B cell (primary cell): ENCODE data around the gene CCDC146. TPM values are rescaled to one million over a fixed set of nuclear protein-coding genes. Genes with fewer than 3 reads are reported as not detected.

Source experiments
- ATAC-seq: fragments of 200-7000 bp; cut with Tn5 transposase; one replicate; pipeline ENCODE4 v1.10.0; 2021; ENCODE audit warnings: low read depth, mild to moderate bottlenecking, moderate number of reproducible peaks, moderate library complexity
- CTCF ChIA-PET: fragments of 350-600 bp; sonication (Branson Sonifier 250); formaldehyde crosslinking; loops from one replicate; lab custom pipeline; 2021; ENCODE audit warnings: antibody characterized with exemption, inconsistent platforms; lab: Charles Lee
- POLR2A ChIA-PET: fragments of 350-600 bp; sonication (Branson Sonifier 250); formaldehyde crosslinking; loops from one replicate; lab custom pipeline; 2021; ENCODE audit warnings: antibody characterized with exemption; lab: Charles Lee
- DNase-seq: peaks from one replicate; pipeline ENCODE4 v3.0.0; 2013
- H2AFZ ChIP-seq: 2 replicates; pipeline ENCODE4 v1.6.1; 2012; ENCODE audit warnings: mild to moderate bottlenecking, low read depth, low read length; ENCODE audit not compliant: insufficient read depth, poor library complexity, severe bottlenecking
- H3K27ac ChIP-seq, 2 donors: 1 replicate in 1 of 2; 2 replicates in 1 of 2; pipeline ENCODE4 v1.5.1; 2012 to 2013; ENCODE audit warnings: low read length in 2 of 2, mild to moderate bottlenecking in 2 of 2, moderate library complexity in 1 of 2
- H3K27me3 ChIP-seq, 4 experiments: fragments of 200-600 bp in 1 of 4; sonication (generic) in 1 of 4; replicated peaks in 1 of 4; 1 replicate in 2 of 4; 2 replicates in 2 of 4; pipeline versions ENCODE4 v1.6.1 to v1.7.0; 2013 to 2016; ENCODE audit warnings: low read length in 3 of 4, mild to moderate bottlenecking in 2 of 4, mixed read lengths in 1 of 4, moderate library complexity in 1 of 4; ENCODE audit not compliant: insufficient read depth in 4 of 4, control insufficient read depth in 3 of 4; ENCODE audit errors: control extremely low read depth in 1 of 4
- H3K36me3 ChIP-seq, 2 experiments: replicated peaks in 1 of 2; 1 replicate in 1 of 2; 2 replicates in 1 of 2; pipeline versions ENCODE4 v1.6.1 to v1.7.1; 2013; ENCODE audit warnings: low read length in 1 of 2; ENCODE audit not compliant: insufficient read depth in 2 of 2, control insufficient read depth in 1 of 2; ENCODE audit errors: control extremely low read depth in 1 of 2, extremely low read depth in 1 of 2
- H3K4me1 ChIP-seq, 2 donors: fragments of 200-600 bp in 1 of 2; sonication (generic) in 1 of 2; 1 replicate in 1 of 2; 2 replicates in 1 of 2; pipeline versions ENCODE4 v1.5.1 to v1.6.1; 2013 to 2017; ENCODE audit warnings: low read length in 2 of 2; ENCODE audit not compliant: control insufficient read depth in 2 of 2, insufficient read depth in 2 of 2
- H3K4me2 ChIP-seq: replicated peaks from 2 replicates; pipeline ENCODE3; 2012; ENCODE audit warnings: mild to moderate bottlenecking, low read depth, low read length; ENCODE audit not compliant: poor library complexity, severe bottlenecking
- H3K4me3 ChIP-seq, 5 experiments: fragments of 200-600 bp in 1 of 5; sonication (generic) in 1 of 5; 1 replicate in 3 of 5; 2 replicates in 2 of 5; pipeline versions ENCODE4 v1.5.1 to v1.7.0; 2011 to 2016; ENCODE audit warnings: low read length in 4 of 5, mild to moderate bottlenecking in 4 of 5, low read depth in 2 of 5, control low read depth in 1 of 5, moderate library complexity in 1 of 5; ENCODE audit not compliant: insufficient read depth in 1 of 5; ENCODE audit errors: control extremely low read depth in 1 of 5, extremely low read depth in 1 of 5
- H3K79me2 ChIP-seq: fragments of 200-600 bp; sonication (generic); one replicate; pipeline ENCODE4 v1.6.0; 2016; ENCODE audit warnings: low read length; ENCODE audit not compliant: control insufficient read depth, insufficient read depth
- H3K9ac ChIP-seq: fragments of 200-600 bp; sonication (generic); 2 replicates; pipeline ENCODE4 v1.6.1; 2017; ENCODE audit warnings: mild to moderate bottlenecking, low read length, moderate library complexity
- H3K9me3 ChIP-seq, 3 donors: one replicate each; pipeline versions ENCODE4 v1.6.1 to v1.7.1; 2013; ENCODE audit warnings: low read length in 2 of 3; ENCODE audit not compliant: control insufficient read depth in 2 of 3, insufficient read depth in 1 of 3; ENCODE audit errors: control extremely low read depth in 1 of 3
- H4K20me1 ChIP-seq: 2 replicates; pipeline ENCODE4 v1.6.0; 2012; ENCODE audit warnings: mild to moderate bottlenecking, low read length; ENCODE audit not compliant: insufficient read depth, control insufficient read depth, poor library complexity, severe bottlenecking
- H3K27ac Mint-ChIP-seq: one replicate; pipeline ENCODE4 v1.8.0; 2021; ENCODE audit warnings: mixed read lengths
- H3K27me3 Mint-ChIP-seq: one replicate; pipeline ENCODE4 v1.8.0; 2021; ENCODE audit warnings: mixed read lengths
- H3K4me1 Mint-ChIP-seq: one replicate; pipeline ENCODE4 v1.8.0; 2021; ENCODE audit warnings: mixed read lengths
- H3K4me3 Mint-ChIP-seq: one replicate; pipeline ENCODE4 v1.8.0; 2021; ENCODE audit warnings: mixed read lengths
- H3K9me3 Mint-ChIP-seq: one replicate; pipeline ENCODE4 v1.8.0; 2022; ENCODE audit warnings: mixed read lengths; ENCODE audit not compliant: insufficient read depth
- CTCF ChIP-seq: fragments of 200-600 bp; IDR thresholded peaks from one replicate; pipeline ENCODE4 v1.8.0; 2022; ENCODE audit warnings: antibody characterized with exemption, mild to moderate bottlenecking
- EZH2 ChIP-seq: IDR thresholded peaks from 2 replicates; pipeline ENCODE4 v1.6.1; 2012; ENCODE audit warnings: borderline replicate concordance, low read depth, mild to moderate bottlenecking, moderate library complexity, low read length; ENCODE audit not compliant: insufficient read depth, poor library complexity, severe bottlenecking
- WGBS: methylation state at CpG from one replicate; pipeline ENCODE4 v1.1.5; 2013; ENCODE audit warnings: missing lambda C conversion rate; ENCODE audit not compliant: insufficient coverage; 5-methylcytosine and 5-hydroxymethylcytosine counted together
- intact Hi-C: fragments of 100-400 bp; cut with micrococcal nuclease; formaldehyde crosslinking; loops from one replicate; pipeline ENCODE4 v1.10.0; 2022
- polyA plus RNA-seq: library from polyadenylated mRNA; depleted of rRNA; stranded (reverse); fragments of >200 nt; gene quantifications from 2 replicates; pipeline ENCODE4 v1.2.3, GENCODE V29; 2012
- total RNA-seq, 2 donors: library from RNA; stranded (reverse); fragments of 120-200 nt in 1 of 2; gene quantifications; 1 replicate in 1 of 2; 2 replicates in 1 of 2; pipeline versions ENCODE4 v1.2.3 to v1.2.4, GENCODE V29; 2013 to 2022

The CCDC146 gene
- total and polyA plus RNA-seq, 2 donors (not counting 1 experiment from before 2014, with no cell fraction given), result 5.6 to 8.5 TPM

GRCh38 chr7:77238703-77239136 is 116.3 kb downstream of the CCDC146 start:
- 89% methylated on average over 1 of the region's 2 CpGs for WGBS
- no peaks in the 10 kb centered on the region for H3K36me3 ChIP-seq
- H3K27me3 ChIP-seq, result no peaks in the 10 kb centered on the region
- no peak overlapping the region for H2AFZ ChIP-seq
- H3K27ac ChIP-seq, result no peak overlapping the region
- H3K9ac ChIP-seq, result no peak overlapping the region
- Mint-ChIP-seq H3K4me3 (no peak overlapping the region), H3K27me3 (no peaks in the 10 kb centered on the region), H3K9me3 (no peaks in the 10 kb centered on the region), H3K27ac (no peak overlapping the region), H3K4me1 (peaks cover 11% of the 10 kb centered on the region)
- ATAC-seq (no peak), DNase-seq (no peak)
- no peak overlapping the region for H3K4me3 ChIP-seq
- H4K20me1 ChIP-seq, result no peaks in the 10 kb centered on the region
- H3K4me2 ChIP-seq, result no peak overlapping the region
- H3K79me2 ChIP-seq, result no peaks in the 10 kb centered on the region
- peaks cover 9 to 12% of the 10 kb centered on the region in 2 donors for H3K4me1 ChIP-seq
- intact Hi-C loops, result no loop called here
- POLR2A ChIA-PET, result no interaction called here
- H3K9me3 ChIP-seq, result no peaks in the 10 kb centered on the region
- CTCF ChIA-PET, result interaction anchor here (0.8 to 2.9 kb wide), 2 partner anchors 9 to 15 kb away, joined by 3 to 22 read pairs; no protein-coding TSS in a partner anchor
- TF ChIP-seq EZH2, result no peak

GRCh38 chr7:77239471-77239870 is 117.1 kb downstream of the CCDC146 start:
- ChIA-PET CTCF (interaction anchor here (0.6 to 2.9 kb wide), 5 partner anchors 8 to 93 kb away, joined by 3 to 22 read pairs (median 4); partner anchors contain the start of gene FGL2), POLR2A (no interaction called here)
- no peak overlapping the region for H3K27ac Mint-ChIP-seq
- Histone ChIP-seq H3K36me3 (no peaks in the 10 kb centered on the region), H2AFZ (no peak overlapping the region), H3K27ac (no peak overlapping the region), H3K79me2 (no peaks in the 10 kb centered on the region), H3K9ac (no peak overlapping the region), H3K9me3 (no peaks in the 10 kb centered on the region), H3K4me3 (no peak overlapping the region), H4K20me1 (no peaks in the 10 kb centered on the region), H3K4me1 (peaks cover 9 to 12% of the 10 kb centered on the region in 2 donors), H3K27me3 (no peaks in the 10 kb centered on the region), H3K4me2 (no peak overlapping the region)
- H3K27me3 Mint-ChIP-seq, result no peaks in the 10 kb centered on the region
- H3K9me3 Mint-ChIP-seq, result no peaks in the 10 kb centered on the region
- 78% methylated on average over 1 of the region's 3 CpGs for WGBS
- intact Hi-C loops, result no loop called here
- H3K4me1 Mint-ChIP-seq, result peaks cover 11% of the 10 kb centered on the region
- no peak overlapping the region for H3K4me3 Mint-ChIP-seq
- no peak for DNase-seq
- ATAC-seq, result no peak
- no peak for TF ChIP-seq EZH2
- TF ChIP-seq CTCF, result no peak
